SKM-1 treated with dmso at 0.1 percent for 144 hours (cell line): Measurements from ENCODE around the gene DLG3.

ENCODE experiments used
- DNase-seq: peaks from one replicate; lab custom pipeline; 2025; ENCODE audit not compliant: unreplicated experiment; lab: John Stamatoyannopoulos, UW

The DLG3 gene

GRCh38 chrX:70437011-70437410, 7.6 kb upstream of the DLG3 start:
- DNase-seq = no peak

DNA sequence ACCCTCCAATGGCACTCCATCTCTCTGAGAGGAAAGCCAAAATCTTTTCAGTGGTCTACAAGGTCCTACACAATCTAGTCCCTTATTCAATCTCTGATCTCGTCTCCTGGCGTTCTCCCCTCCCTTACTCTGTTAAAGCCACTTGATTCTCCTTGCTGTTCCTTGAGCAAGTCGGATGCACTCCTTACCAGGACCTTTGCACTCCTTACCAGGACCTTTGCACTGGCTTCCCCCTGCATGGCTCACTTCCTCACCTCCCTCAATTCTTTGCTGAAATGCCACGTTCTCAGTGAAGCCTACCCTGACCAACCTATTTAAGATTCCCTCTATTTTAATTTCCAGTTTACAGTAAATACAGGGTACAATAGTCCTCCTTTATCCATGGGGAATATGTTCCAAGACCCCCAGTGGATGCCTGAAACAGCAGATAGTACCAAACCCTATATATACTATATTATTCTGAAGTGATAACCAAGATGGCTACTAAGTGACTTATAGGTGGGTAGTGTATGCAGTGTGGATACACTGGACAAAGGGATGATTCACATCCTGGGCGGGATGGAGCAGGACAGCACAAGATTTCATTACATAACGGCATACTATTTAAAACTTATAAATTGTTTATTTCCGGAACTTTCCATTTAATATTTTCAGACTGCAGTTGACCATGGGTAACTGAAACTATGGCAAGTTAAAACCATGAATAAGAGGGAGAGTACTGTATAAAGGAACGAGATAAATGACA, 6.5 kb upstream of the DLG3 start:
- DNase-seq = no peak

- no peak for DNase-seq
Measured at GRCh38 chrX:70439016-70439415, 5.6 kb upstream of the DLG3 start.

DNA sequence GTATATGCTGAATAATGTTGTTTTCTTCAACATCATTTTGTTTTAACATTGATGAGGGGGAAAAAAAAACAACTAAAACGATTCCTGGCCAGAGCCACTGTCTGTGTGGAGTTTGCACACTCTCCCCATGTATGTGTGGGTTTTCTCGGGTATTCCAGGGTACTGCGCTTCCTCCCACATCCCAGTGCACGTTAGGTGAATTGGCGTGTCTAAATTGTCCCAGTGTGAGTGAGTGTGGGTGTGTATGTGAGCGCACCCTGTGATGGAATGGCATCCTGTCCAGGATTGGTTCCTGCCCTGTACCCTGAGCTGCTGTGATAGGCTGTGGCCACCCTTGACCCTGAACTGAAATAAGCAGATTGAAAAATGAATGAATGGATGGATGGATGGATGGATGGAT, 2.4 kb upstream of the DLG3 start:
- DNase-seq = no peak

DNA sequence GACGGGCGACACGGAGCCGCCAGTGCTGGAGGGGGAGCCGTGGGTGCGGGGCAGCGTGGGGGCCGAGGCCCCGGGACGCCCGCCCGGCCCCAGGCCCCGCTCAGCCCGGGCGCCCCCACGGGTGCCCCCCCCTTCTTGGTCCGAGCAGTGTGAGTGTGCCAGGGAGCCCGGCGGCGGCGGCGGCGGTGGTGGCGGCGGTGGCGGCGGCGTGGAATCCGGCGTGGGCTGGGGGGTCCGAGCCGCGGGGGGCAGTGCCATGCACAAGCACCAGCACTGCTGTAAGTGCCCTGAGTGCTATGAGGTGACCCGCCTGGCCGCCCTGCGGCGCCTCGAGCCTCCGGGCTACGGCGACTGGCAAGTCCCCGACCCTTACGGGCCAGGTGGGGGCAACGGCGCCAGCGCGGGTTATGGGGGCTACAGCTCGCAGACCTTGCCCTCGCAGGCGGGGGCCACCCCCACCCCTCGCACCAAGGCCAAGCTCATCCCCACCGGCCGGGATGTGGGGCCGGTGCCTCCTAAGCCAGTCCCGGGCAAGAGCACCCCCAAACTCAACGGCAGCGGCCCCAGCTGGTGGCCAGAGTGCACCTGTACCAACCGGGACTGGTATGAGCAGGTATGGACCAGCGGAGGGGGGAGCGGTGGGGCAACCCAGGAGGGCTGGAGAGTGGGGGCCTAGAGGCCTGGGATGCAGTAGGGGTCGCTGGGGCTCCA, 466 bp downstream of the DLG3 start:
- no peak for DNase-seq

DNA sequence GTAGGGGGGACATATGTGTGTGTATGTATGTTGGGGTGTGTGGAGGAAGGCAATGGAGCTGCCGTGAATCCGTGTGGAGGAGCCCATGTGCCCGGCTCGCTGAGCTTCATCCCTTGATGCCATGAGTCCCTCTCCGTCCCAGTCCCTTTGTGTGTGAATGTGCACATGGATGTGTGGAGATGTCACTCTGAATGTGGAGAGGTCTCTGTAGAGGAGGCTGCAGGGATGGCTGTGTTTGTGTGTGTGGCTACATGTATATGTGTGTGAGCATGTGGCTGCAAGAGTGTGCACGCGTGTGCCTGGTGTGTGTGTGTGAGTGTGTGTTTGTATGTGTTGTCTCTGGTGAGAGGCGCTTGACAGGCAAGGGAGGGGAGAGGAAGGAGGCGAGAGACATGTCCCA, 1.3 kb downstream of the DLG3 start:
- no peak for DNase-seq

- DNase-seq = no peak
Measured at GRCh38 chrX:70446380-70447350, 2.0 kb downstream of the DLG3 start.

- no peak for DNase-seq
Measured at GRCh38 chrX:70449457-70449966, 4.9 kb downstream of the DLG3 start.

- DNase-seq = no peak
Measured at GRCh38 chrX:70452143-70452733, 7.6 kb downstream of the DLG3 start.

DNA sequence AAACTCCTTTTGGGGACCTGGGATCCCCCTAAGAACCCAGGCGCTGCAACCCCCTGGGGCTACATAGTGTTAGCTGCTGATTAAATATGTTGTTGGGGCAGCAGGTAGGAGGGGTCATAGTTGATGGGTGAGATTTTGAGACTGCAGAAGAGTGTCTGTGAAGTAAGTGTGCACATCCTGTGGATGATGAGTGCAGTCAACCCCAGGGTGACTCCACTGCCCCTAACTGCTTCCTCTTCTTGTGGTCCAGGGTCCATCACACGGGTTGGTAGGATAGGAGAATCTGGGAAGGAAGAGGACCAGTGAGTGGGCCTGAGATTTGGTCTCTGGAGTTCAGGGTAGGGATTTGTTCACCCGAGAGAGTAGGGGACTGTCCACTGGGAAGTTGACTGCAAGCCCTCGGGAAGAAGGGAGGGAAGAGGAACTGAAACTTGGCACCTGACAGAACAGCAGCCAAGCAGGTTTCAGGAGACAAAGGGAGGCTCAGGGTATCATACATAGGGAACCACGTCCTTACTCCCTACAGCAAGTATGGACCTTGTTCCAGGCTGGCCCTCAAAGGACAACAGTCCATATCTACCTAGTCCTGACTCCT, 8.5 kb downstream of the DLG3 start:
- no peak for DNase-seq

GRCh38 chrX:70454441-70455365, 10.1 kb downstream of the DLG3 start:
- no peak for DNase-seq

DNA sequence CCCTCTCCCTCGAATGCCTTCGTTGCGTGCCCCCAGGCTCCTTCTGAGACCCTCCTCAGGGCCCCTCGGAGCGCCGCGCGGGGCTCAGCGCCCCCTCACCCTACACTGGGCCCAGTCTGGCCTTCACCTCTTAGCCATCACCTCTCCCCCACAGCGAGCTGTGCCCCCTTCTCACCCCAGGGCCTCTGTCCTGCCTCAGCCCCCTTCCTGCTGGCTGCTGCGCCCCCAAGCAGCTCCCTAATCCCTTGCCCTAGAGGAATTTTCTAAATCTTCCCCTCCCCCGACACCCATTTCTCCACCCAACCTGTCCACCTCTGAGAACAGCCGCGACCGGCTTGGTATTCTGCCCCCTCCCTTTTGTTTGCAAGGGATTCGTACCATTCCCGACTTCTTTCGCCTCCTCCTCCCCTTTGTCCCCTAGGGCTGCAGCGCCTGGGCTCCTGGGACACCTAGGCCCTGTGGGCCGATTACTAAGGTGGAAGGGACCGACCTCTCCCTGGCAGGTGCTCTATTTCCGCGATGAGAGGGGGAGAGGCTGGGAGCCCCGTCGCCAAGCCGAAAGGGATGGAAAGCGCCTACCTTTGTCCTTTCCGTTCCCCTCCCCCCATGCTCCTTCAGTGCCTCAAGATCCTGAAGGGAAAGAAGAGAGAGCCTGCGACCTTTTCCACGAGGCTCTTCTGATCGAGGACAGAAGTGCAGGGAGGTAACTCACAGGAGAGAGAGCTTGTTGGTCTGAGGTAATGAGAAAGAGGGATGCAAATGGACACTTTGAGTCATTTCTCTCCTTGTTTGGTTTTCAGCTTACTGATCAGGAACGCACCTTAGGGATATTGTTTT, 10.9 kb downstream of the DLG3 start:
- no peak for DNase-seq

- DNase-seq = no peak
Measured at GRCh38 chrX:70456256-70456655, 11.6 kb downstream of the DLG3 start.

GRCh38 chrX:70461026-70461425, 16.4 kb downstream of the DLG3 start:
- no peak for DNase-seq

GRCh38 chrX:70464051-70464450, 19.4 kb downstream of the DLG3 start:
- no peak for DNase-seq

- DNase-seq = no peak
Measured at GRCh38 chrX:70466968-70467367, 22.3 kb downstream of the DLG3 start.

DNA sequence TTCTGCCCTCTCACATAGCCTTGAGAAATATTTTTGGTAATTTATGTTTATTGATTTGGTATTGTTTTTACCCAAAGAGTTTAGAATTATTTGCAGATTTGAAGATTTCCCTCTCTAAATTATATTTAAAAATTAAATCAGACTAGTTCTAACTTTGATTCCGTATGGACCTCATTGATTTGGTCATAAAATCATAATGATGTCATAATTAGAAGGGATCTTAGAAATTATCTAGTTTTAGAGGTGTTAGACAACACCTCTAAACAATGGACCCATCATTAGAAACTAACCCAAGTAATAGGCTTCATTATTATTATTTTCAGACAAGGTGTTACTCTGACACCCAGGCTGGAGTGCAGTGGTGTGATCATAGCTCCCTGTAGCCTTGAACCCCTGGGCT, 24.1 kb downstream of the DLG3 start:
- no peak for DNase-seq

DNA sequence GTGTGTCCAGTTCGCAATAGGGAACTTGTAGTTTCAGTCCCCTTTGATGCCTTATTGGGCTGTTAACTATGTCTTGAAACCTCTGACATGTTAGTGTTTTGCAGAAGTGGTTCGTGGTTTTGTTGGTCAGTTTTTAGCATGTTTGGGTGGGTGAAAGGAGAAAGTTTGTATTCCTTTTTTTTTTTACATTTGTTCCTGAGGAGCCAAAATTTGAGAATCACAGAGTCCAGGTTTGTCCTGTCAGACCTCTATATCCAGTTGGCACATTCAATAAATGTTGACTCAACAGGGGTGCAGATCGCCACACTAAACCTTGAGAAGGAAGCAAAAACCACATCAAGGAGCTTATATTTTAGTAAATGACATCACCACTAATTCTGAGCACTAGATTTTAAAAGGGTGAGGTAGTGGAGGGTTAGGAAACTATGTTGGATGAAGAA, 26.2 kb downstream of the DLG3 start:
- no peak for DNase-seq
